ENCODE results near the gene AOPEP.

Gene AOPEP

DNA sequence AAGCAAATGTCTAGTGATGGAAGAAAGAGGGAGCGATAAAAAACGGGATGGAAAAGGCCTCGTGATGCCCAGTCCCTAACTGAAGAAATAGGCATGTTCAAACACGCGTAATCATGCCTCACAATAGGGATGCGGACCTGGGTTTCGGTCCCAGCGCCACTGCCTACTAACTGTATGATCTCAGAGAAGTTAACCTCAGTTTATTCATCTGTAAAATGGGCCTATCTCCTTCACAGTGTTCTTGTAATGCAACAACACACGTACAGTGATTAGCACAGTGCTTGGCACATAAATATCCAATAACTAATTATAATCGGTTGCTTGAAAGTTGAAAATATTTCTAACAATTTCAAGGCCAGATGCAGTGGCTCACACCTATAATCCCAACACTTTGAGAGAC, 409.3 kb downstream of the AOPEP start:
- Histone ChIP-seq H4K20me1 (ENCODE audit: control insufficient read depth, insufficient read depth, low read depth, low read length) (no peaks in the 10 kb centered on the region), H3K4me3 (ENCODE audit: low read length) (no peak overlapping the region), H3K27me3 (ENCODE audit: control insufficient read depth, low read length) (no peaks in the 10 kb centered on the region), H3K27ac (ENCODE audit: low read depth, low read length) (no peak overlapping the region), H3K79me2 (ENCODE audit: control insufficient read depth, low read length) (no peaks in the 10 kb centered on the region), H3K36me3 (ENCODE audit: control insufficient read depth, low read length) (no peaks in the 10 kb centered on the region; the same call in 1 of the 2 replicates), H3K4me2 (ENCODE audit: low read length) (no peak overlapping the region), H3K4me1 (ENCODE audit: control insufficient read depth, low read length) (no peaks in the 10 kb centered on the region), H3K9me2 (replicated peaks; ENCODE audit: control insufficient read depth, low read length) (no peaks in the 10 kb centered on the region), H3K9me3 (ENCODE audit: control insufficient read depth, insufficient read depth, low read length) (no peaks in the 10 kb centered on the region), H3F3A (ENCODE audit: control insufficient read depth, insufficient read depth) (no peaks in the 10 kb centered on the region)
- TF ChIP-seq, protein P1, sequence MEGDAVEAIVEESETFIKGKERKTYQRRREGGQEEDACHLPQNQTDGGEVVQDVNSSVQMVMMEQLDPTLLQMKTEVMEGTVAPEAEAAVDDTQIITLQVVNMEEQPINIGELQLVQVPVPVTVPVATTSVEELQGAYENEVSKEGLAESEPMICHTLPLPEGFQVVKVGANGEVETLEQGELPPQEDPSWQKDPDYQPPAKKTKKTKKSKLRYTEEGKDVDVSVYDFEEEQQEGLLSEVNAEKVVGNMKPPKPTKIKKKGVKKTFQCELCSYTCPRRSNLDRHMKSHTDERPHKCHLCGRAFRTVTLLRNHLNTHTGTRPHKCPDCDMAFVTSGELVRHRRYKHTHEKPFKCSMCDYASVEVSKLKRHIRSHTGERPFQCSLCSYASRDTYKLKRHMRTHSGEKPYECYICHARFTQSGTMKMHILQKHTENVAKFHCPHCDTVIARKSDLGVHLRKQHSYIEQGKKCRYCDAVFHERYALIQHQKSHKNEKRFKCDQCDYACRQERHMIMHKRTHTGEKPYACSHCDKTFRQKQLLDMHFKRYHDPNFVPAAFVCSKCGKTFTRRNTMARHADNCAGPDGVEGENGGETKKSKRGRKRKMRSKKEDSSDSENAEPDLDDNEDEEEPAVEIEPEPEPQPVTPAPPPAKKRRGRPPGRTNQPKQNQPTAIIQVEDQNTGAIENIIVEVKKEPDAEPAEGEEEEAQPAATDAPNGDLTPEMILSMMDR (IDR thresholded peaks at IDR 0.05; ENCODE audit: low read depth, low read length, poor library complexity, severe bottlenecking): no peak
- no peak for TF ChIP-seq EZH2phosphoT487 (IDR thresholded peaks at IDR 0.05; ENCODE audit: borderline replicate concordance, low read length)

Data from DOHH2 (cell line).